Effector memory CD4-positive, alpha-beta T cell (primary cell): ENCODE results near the gene SSTR3.
"Not testable (repeated sequence)": the region's sequence is repeated elsewhere in the genome, so short reads cannot be mapped to it uniquely, and the experiment has no call there.

Experiments
- DNase-seq, 3 donors: peaks; one replicate each; pipeline ENCODE4 v3.0.0-alpha.2; 2020
- H3K27ac ChIP-seq: 2 replicates; pipeline ENCODE4 v1.7.0; 2013; ENCODE audit warnings: mild to moderate bottlenecking, low read length, moderate library complexity; ENCODE audit not compliant: insufficient read depth, poor library complexity, severe bottlenecking
- H3K27me3 ChIP-seq: replicated peaks from 2 replicates; pipeline ENCODE4 v1.7.0; 2013; ENCODE audit warnings: mild to moderate bottlenecking, low read length; ENCODE audit not compliant: insufficient read depth, control insufficient read depth, poor library complexity, severe bottlenecking
- H3K36me3 ChIP-seq: 2 replicates; pipeline ENCODE4 v1.7.0; 2013; ENCODE audit warnings: mild to moderate bottlenecking, low read length, moderate library complexity; ENCODE audit not compliant: control insufficient read depth, insufficient read depth
- H3K4me1 ChIP-seq: 2 replicates; pipeline ENCODE4 v1.7.0; 2013; ENCODE audit warnings: low read length, mild to moderate bottlenecking; ENCODE audit not compliant: control insufficient read depth, insufficient read depth, poor library complexity, severe bottlenecking
- H3K4me3 ChIP-seq: 2 replicates; pipeline ENCODE4 v1.7.0; 2013; ENCODE audit warnings: low read length, low read depth, mild to moderate bottlenecking; ENCODE audit not compliant: insufficient read depth, poor library complexity, severe bottlenecking
- H3K9me3 ChIP-seq: 2 replicates; pipeline ENCODE4 v1.7.0; 2013; ENCODE audit warnings: mild to moderate bottlenecking, low read length, moderate library complexity; ENCODE audit not compliant: control insufficient read depth

The SSTR3 gene

GRCh38 chr22:37233751-37234631 lies 21.7 kb upstream of the SSTR3 start:
- Histone ChIP-seq H3K4me1 (peaks cover 93% of the 10 kb centered on the region), H3K27ac (peak overlapping the region; percentile 59), H3K4me3 (no peak overlapping the region), H3K27me3 (no peaks in the 10 kb centered on the region), H3K9me3 (no peaks in the 10 kb centered on the region), H3K36me3 (peaks cover 39% of the 10 kb centered on the region)
- no peak for DNase-seq

- Histone ChIP-seq H3K4me1 (peaks cover 93% of the 10 kb centered on the region), H3K27ac (peak overlapping the region; percentile 91), H3K36me3 (peaks cover 39% of the 10 kb centered on the region)
- H3K27me3 ChIP-seq, DNase-seq, H3K9me3 ChIP-seq, H3K4me3 ChIP-seq: not testable (repeated sequence)
These were observed 21.1 kb upstream of the SSTR3 start for GRCh38 chr22:37233371-37233750.

GRCh38 chr22:37232140-37232998 lies 20.1 kb upstream of the SSTR3 start:
- no peak for DNase-seq
- Histone ChIP-seq H3K36me3 (peaks cover 45% of the 10 kb centered on the region), H3K27ac (peak overlapping the region; percentile 91), H3K4me3 (peak overlapping the region; percentile 11), H3K4me1 (peaks cover 93% of the 10 kb centered on the region), H3K27me3 (no peaks in the 10 kb centered on the region), H3K9me3 (no peaks in the 10 kb centered on the region)

- Histone ChIP-seq H3K36me3 (peaks cover 43% of the 10 kb centered on the region), H3K4me1 (peaks cover 91% of the 10 kb centered on the region), H3K4me3 (no peak overlapping the region), H3K27me3 (no peaks in the 10 kb centered on the region), H3K27ac (peak overlapping the region; percentile 91), H3K9me3 (no peaks in the 10 kb centered on the region)
- no peak for DNase-seq
These were observed 19.3 kb upstream of the SSTR3 start for GRCh38 chr22:37231406-37232139.

GRCh38 chr22:37230673-37231405 lies 18.6 kb upstream of the SSTR3 start:
- peak in 2 of 3 donors; percentile 46 to 56 for DNase-seq
- Histone ChIP-seq H3K4me1 (peaks cover 91% of the 10 kb centered on the region), H3K9me3 (no peaks in the 10 kb centered on the region), H3K4me3 (no peak overlapping the region), H3K36me3 (peaks cover 45% of the 10 kb centered on the region), H3K27me3 (no peaks in the 10 kb centered on the region), H3K27ac (peak overlapping the region; percentile 91)

GRCh38 chr22:37229805-37230672 lies 17.8 kb upstream of the SSTR3 start:
- H3K27me3 ChIP-seq: no peaks in the 10 kb centered on the region
- H3K27ac ChIP-seq: peak overlapping the region; percentile 91
- H3K4me3 ChIP-seq: peak overlapping the region; percentile 29
- DNase-seq: peak; percentile 87 to 89 (median 88)
- peaks cover 90% of the 10 kb centered on the region for H3K4me1 ChIP-seq
- H3K9me3 ChIP-seq: no peaks in the 10 kb centered on the region
- peaks cover 48% of the 10 kb centered on the region for H3K36me3 ChIP-seq

- H3K27ac ChIP-seq: peak overlapping the region; percentile 91
- no peak for DNase-seq
- peaks cover 57% of the 10 kb centered on the region for H3K36me3 ChIP-seq
- H3K9me3 ChIP-seq: no peaks in the 10 kb centered on the region
- H3K4me1 ChIP-seq: peaks cover 90% of the 10 kb centered on the region
- peak overlapping the region; percentile 29 for H3K4me3 ChIP-seq
- H3K27me3 ChIP-seq: no peaks in the 10 kb centered on the region
These were observed 16.9 kb upstream of the SSTR3 start for GRCh38 chr22:37229012-37229804.
